Coronary artery (tissue), 2 donors: ENCODE results near the gene SERPINB2.

Source experiments
- DNase-seq: peaks from one replicate; pipeline ENCODE4 v3.0.0-alpha.2; 2017; ENCODE audit warnings: low spot score
- H3K27ac ChIP-seq, 2 donors: fragments of 200-600 bp; sonication (generic); one replicate each; pipeline ENCODE4 v1.5.1; 2016 to 2019
- H3K4me3 ChIP-seq: fragments of 200-600 bp; sonication (generic); 2 replicates; pipeline ENCODE4 v1.5.1; 2016; ENCODE audit warnings: mild to moderate bottlenecking, moderate library complexity
- TF ChIP-seq, protein P1 (sequence below): fragments of 200-600 bp; sonication (generic); IDR thresholded peaks from one replicate; pipeline ENCODE4 v1.5.1; 2019; ENCODE audit warnings: antibody characterized with exemption

The SERPINB2 gene

DNA sequence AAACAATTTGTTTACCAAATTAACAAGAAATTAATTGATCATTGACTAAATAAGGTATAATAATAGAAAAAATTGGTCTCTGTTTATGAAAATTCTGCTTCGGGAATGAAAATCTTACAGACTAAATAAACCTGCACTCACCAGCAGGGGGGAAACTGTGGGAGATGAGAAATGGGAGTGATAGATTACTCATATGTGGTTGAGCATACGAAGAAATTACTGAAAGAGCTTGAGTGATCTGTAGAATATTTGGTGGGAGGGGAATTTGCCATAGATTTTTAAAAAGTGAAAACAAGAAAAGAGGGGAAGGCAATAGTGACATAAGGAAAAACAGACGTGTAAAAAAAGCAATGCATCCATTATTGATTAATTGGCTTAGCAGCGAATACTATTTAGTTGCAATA lies 63.8 kb downstream of the SERPINB2 start:
- no peak overlapping the region for H3K4me3 ChIP-seq
- TF ChIP-seq, protein P1, sequence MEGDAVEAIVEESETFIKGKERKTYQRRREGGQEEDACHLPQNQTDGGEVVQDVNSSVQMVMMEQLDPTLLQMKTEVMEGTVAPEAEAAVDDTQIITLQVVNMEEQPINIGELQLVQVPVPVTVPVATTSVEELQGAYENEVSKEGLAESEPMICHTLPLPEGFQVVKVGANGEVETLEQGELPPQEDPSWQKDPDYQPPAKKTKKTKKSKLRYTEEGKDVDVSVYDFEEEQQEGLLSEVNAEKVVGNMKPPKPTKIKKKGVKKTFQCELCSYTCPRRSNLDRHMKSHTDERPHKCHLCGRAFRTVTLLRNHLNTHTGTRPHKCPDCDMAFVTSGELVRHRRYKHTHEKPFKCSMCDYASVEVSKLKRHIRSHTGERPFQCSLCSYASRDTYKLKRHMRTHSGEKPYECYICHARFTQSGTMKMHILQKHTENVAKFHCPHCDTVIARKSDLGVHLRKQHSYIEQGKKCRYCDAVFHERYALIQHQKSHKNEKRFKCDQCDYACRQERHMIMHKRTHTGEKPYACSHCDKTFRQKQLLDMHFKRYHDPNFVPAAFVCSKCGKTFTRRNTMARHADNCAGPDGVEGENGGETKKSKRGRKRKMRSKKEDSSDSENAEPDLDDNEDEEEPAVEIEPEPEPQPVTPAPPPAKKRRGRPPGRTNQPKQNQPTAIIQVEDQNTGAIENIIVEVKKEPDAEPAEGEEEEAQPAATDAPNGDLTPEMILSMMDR = no peak
- DNase-seq = no peak
- no peak overlapping the region for H3K27ac ChIP-seq
